Endothelial cell of umbilical vein (primary cell): ENCODE results near the gene DLG5.

Experiments used
- CTCF ChIP-seq, 2 donors: IDR thresholded peaks; 1 replicate in 1 of 2; 2 replicates in 1 of 2; pipeline ENCODE4 v1.5.1; 2011; ENCODE audit warnings: low read length in 2 of 2, mild to moderate bottlenecking in 2 of 2, moderate library complexity in 2 of 2, control low read depth in 1 of 2, inconsistent platforms in 1 of 2, low read depth in 1 of 2; ENCODE audit not compliant: insufficient read depth in 1 of 2; ENCODE audit errors: extremely low read depth in 1 of 2
- EZH2 ChIP-seq: IDR thresholded peaks from 2 replicates; pipeline ENCODE4 v1.6.1; 2012; ENCODE audit warnings: borderline replicate concordance, low read depth, mild to moderate bottlenecking, moderate library complexity, low read length, inconsistent platforms; ENCODE audit not compliant: severe bottlenecking
- FOS ChIP-seq: IDR thresholded peaks from 2 replicates; pipeline ENCODE4 v1.6.1; 2011; ENCODE audit warnings: mild to moderate bottlenecking, low read length, moderate library complexity, borderline replicate concordance; ENCODE audit not compliant: insufficient read depth
- GATA2 ChIP-seq: IDR thresholded peaks from 2 replicates; pipeline ENCODE4 v1.7.0; 2011; ENCODE audit warnings: low read depth, mild to moderate bottlenecking, moderate library complexity, mixed read lengths, low read length; ENCODE audit not compliant: insufficient read length, insufficient read depth
- JUN ChIP-seq: IDR thresholded peaks from 2 replicates; pipeline ENCODE4 v1.6.1; 2011; ENCODE audit warnings: borderline replicate concordance, low read depth; ENCODE audit not compliant: insufficient read length, insufficient read depth
- MAX ChIP-seq: IDR thresholded peaks from 2 replicates; pipeline ENCODE4 v1.6.1; 2011; ENCODE audit not compliant: insufficient read depth, insufficient read length
- MYC ChIP-seq: IDR thresholded peaks from one replicate; pipeline ENCODE4 v1.6.1; 2011; ENCODE audit warnings: mild to moderate bottlenecking, low read depth, low read length
- POLR2A ChIP-seq: IDR thresholded peaks from 2 replicates; pipeline ENCODE4 v1.6.1; 2012; ENCODE audit warnings: low read depth, mild to moderate bottlenecking, control low read depth, low read length
- POLR2AphosphoS5 ChIP-seq: IDR thresholded peaks from 2 replicates; pipeline ENCODE4 v1.6.1; 2012; ENCODE audit warnings: low read depth, mild to moderate bottlenecking, control low read depth, low read length, moderate library complexity; ENCODE audit not compliant: insufficient read depth

- TF ChIP-seq POLR2A (no peak), CTCF (IDR thresholded peaks at IDR 0.05; ENCODE audit: extremely low read depth in 1 of 2, insufficient read depth in 1 of 2, low read depth in 1 of 2, low read length in 2 of 2) (no peak), MAX (no peak), EZH2 (no peak), FOS (no peak), GATA2 (no peak), JUN (no peak), MYC (no peak), POLR2AphosphoS5 (no peak)
These were observed 36.5 kb downstream of the DLG5 start for GRCh38 chr10:77890097-77890496.
